H1 (cell line): Measurements from ENCODE around the gene UPF1. TPM values are rescaled to one million over a fixed set of nuclear protein-coding genes. Genes with fewer than 3 reads are reported as not detected.

Experiments
- CTCF ChIA-PET: fragments of 300-600 bp; sonication (Branson Sonifier 250); formaldehyde crosslinking; loops from one replicate; lab custom pipeline; 2021; ENCODE audit not compliant: partially characterized antibody; lab: Charles Lee
- POLR2A ChIA-PET: fragments of 300-600 bp; sonication (Branson Sonifier 250); formaldehyde crosslinking; loops from one replicate; lab custom pipeline; 2021; ENCODE audit warnings: inconsistent platforms; ENCODE audit not compliant: partially characterized antibody; lab: Charles Lee
- DNase-seq, 2 experiments: peaks; one replicate each; pipeline versions ENCODE4 v3.0.0 to v3.0.0-alpha.2; 2010 to 2022; ENCODE audit warnings: low spot score in 2 of 2, low read depth in 1 of 2, mixed read lengths in 1 of 2
- FAIRE-seq: peaks from 2 replicates; lab custom pipeline; 2011; peaks lifted over from hg19 to GRCh38; lab: Jason Lieb, UNC
- H2AFZ ChIP-seq: 2 replicates; pipeline ENCODE4 v1.8.1; 2012; ENCODE audit warnings: low read length, inconsistent platforms
- H2AK5ac ChIP-seq: 2 replicates; pipeline ENCODE4 v1.6.1; 2013; ENCODE audit warnings: low read depth, low read length
- H2BK120ac ChIP-seq: replicated peaks from 2 replicates; pipeline ENCODE3; 2013; ENCODE audit warnings: low read depth, low read length, inconsistent platforms
- H2BK12ac ChIP-seq: 2 replicates; pipeline ENCODE4 v1.6.1; 2013; ENCODE audit warnings: low read depth, low read length
- H2BK15ac ChIP-seq: 2 replicates; pipeline ENCODE4 v1.6.1; 2013; ENCODE audit warnings: low read length
- H2BK20ac ChIP-seq: 2 replicates; pipeline ENCODE4 v1.6.1; 2013; ENCODE audit warnings: low read length
- H2BK5ac ChIP-seq: 2 replicates; pipeline ENCODE4 v1.6.1; 2013; ENCODE audit warnings: low read depth, low read length
- H3K14ac ChIP-seq: 2 replicates; pipeline ENCODE4 v1.6.1; 2013; ENCODE audit warnings: inconsistent platforms; ENCODE audit not compliant: insufficient read length
- H3K18ac ChIP-seq: 2 replicates; pipeline ENCODE4 v1.6.1; 2013; ENCODE audit warnings: low read length; ENCODE audit errors: extremely low read depth
- H3K23ac ChIP-seq: 2 replicates; pipeline ENCODE4 v1.6.1; 2013; ENCODE audit warnings: inconsistent platforms; ENCODE audit not compliant: insufficient read length
- H3K23me2 ChIP-seq: 2 replicates; pipeline ENCODE4 v1.6.1; 2013; ENCODE audit warnings: low read depth, low read length
- H3K27ac ChIP-seq: 2 replicates; pipeline ENCODE4 v1.6.1; 2011; ENCODE audit warnings: low read depth, low read length, inconsistent platforms
- H3K27me3 ChIP-seq, 4 experiments: replicated peaks in 1 of 4; 1 replicate in 1 of 4; 2 replicates in 3 of 4; pipeline versions ENCODE4 v1.6.1 to v1.8.1; 2011 to 2013; ENCODE audit warnings: low read length in 3 of 4, mild to moderate bottlenecking in 3 of 4, inconsistent platforms in 2 of 4, mixed read lengths in 2 of 4, moderate library complexity in 1 of 4; ENCODE audit not compliant: control insufficient read depth in 3 of 4, insufficient read depth in 3 of 4; ENCODE audit errors: extremely low read depth in 1 of 4
- H3K36me3 ChIP-seq, 4 experiments: 2 replicates each; pipeline versions ENCODE4 v1.6.1 to v1.8.1; 2011 to 2013; ENCODE audit warnings: mild to moderate bottlenecking in 4 of 4, low read length in 3 of 4, moderate library complexity in 2 of 4, control low read depth in 1 of 4, inconsistent platforms in 1 of 4; ENCODE audit not compliant: insufficient read depth in 4 of 4, control insufficient read depth in 2 of 4
- H3K4ac ChIP-seq: replicated peaks from 2 replicates; pipeline ENCODE3; 2013; ENCODE audit warnings: low read length, low read depth, mixed read lengths, inconsistent platforms; ENCODE audit not compliant: insufficient read length
- H3K4me1 ChIP-seq, 4 experiments: replicated peaks in 1 of 4; 1 replicate in 1 of 4; 2 replicates in 3 of 4; pipeline versions ENCODE4 v1.6.1 to v1.8.1; 2011 to 2013; ENCODE audit warnings: low read length in 3 of 4, inconsistent platforms in 2 of 4, mixed read lengths in 1 of 4; ENCODE audit not compliant: insufficient read depth in 4 of 4, control insufficient read depth in 3 of 4
- H3K4me2 ChIP-seq, 2 experiments: 2 replicates each; pipeline versions ENCODE4 v1.6.1 to v1.8.1; 2011 to 2013; ENCODE audit warnings: low read depth in 2 of 2, low read length in 2 of 2, control low read depth in 1 of 2, inconsistent platforms in 1 of 2, mild to moderate bottlenecking in 1 of 2; ENCODE audit not compliant: insufficient read depth in 1 of 2
- H3K4me3 ChIP-seq, 4 experiments: fragments of 200-600, 300-600 bp in 1 of 4; sonication (generic), shearing (Covaris generic), sonication (Bioruptor Twin) in 1 of 4; 2 replicates each; pipeline versions ENCODE4 v1.5.1 to v1.8.1; 2011 to 2016; ENCODE audit warnings: low read length in 4 of 4, low read depth in 3 of 4, control low read depth in 2 of 4, inconsistent platforms in 2 of 4, mild to moderate bottlenecking in 2 of 4, mixed read lengths in 1 of 4, moderate library complexity in 1 of 4; ENCODE audit not compliant: insufficient read depth in 2 of 4; ENCODE audit errors: extremely low read depth in 1 of 4
- H3K56ac ChIP-seq: replicated peaks from 2 replicates; pipeline ENCODE3; 2013; ENCODE audit warnings: low read depth, mild to moderate bottlenecking, mixed read lengths, low read length, inconsistent platforms; ENCODE audit not compliant: insufficient read length
- H3K79me1 ChIP-seq: 2 replicates; pipeline ENCODE4 v1.6.1; 2013; ENCODE audit warnings: low read depth, low read length, control low read depth
- H3K79me2 ChIP-seq, 2 experiments: 2 replicates each; pipeline versions ENCODE4 v1.6.1 to v1.8.1; 2012 to 2013; ENCODE audit warnings: low read length in 2 of 2, mild to moderate bottlenecking in 2 of 2, inconsistent platforms in 1 of 2; ENCODE audit not compliant: insufficient read depth in 2 of 2, control insufficient read depth in 1 of 2
- H3K9ac ChIP-seq, 4 experiments: replicated peaks in 1 of 4; 1 replicate in 1 of 4; 2 replicates in 3 of 4; pipeline versions ENCODE4 v1.6.1 to v1.8.1; 2011 to 2013; ENCODE audit warnings: low read depth in 3 of 4, low read length in 3 of 4, control low read depth in 2 of 4, mild to moderate bottlenecking in 2 of 4, moderate library complexity in 2 of 4, inconsistent platforms in 1 of 4; ENCODE audit errors: extremely low read depth in 1 of 4
- H3K9me3 ChIP-seq, 2 experiments: 2 replicates each; pipeline versions ENCODE4 v1.6.1 to v1.8.1; 2012 to 2013; ENCODE audit warnings: mild to moderate bottlenecking in 2 of 2, moderate library complexity in 2 of 2, control low read depth in 1 of 2, inconsistent platforms in 1 of 2, low read depth in 1 of 2, low read length in 1 of 2, mixed read lengths in 1 of 2; ENCODE audit not compliant: insufficient read depth in 2 of 2
- H4K20me1 ChIP-seq, 2 experiments: replicated peaks in 1 of 2; 2 replicates each; pipeline versions ENCODE3 to v1.8.1; 2011 to 2013; ENCODE audit warnings: inconsistent platforms in 2 of 2, low read length in 2 of 2, mild to moderate bottlenecking in 1 of 2; ENCODE audit not compliant: insufficient read depth in 2 of 2, control insufficient read depth in 1 of 2
- H4K5ac ChIP-seq: 2 replicates; pipeline ENCODE4 v1.6.1; 2013; ENCODE audit warnings: low read length, low read depth, mixed read lengths, inconsistent platforms; ENCODE audit not compliant: insufficient read length
- H4K8ac ChIP-seq: 2 replicates; pipeline ENCODE4 v1.8.0; 2013; ENCODE audit warnings: mild to moderate bottlenecking, moderate library complexity, low read length, inconsistent platforms; ENCODE audit not compliant: insufficient read depth; ENCODE audit errors: extremely low read depth
- H4K91ac ChIP-seq: replicated peaks from 2 replicates; pipeline ENCODE3; 2013; ENCODE audit warnings: low read length, mixed read lengths, inconsistent platforms; ENCODE audit not compliant: insufficient read length
- CBX8 ChIP-seq: fragments of 300-800, 300-1000 bp; sonication (generic); IDR thresholded peaks from 2 replicates; pipeline ENCODE4 v1.7.1; 2016; ENCODE audit warnings: low read depth, low read length, borderline replicate concordance
- CTBP2 ChIP-seq: IDR thresholded peaks from 2 replicates; pipeline ENCODE4 v1.7.0; 2011; ENCODE audit warnings: borderline replicate concordance, mild to moderate bottlenecking, moderate library complexity, mixed read lengths, low read length; ENCODE audit not compliant: insufficient read depth, insufficient read length
- GABPA ChIP-seq: IDR thresholded peaks from 2 replicates; pipeline ENCODE4 v1.6.1; 2011; ENCODE audit warnings: mild to moderate bottlenecking, low read length, moderate library complexity, borderline replicate concordance; ENCODE audit not compliant: insufficient read depth
- GTF2F1 ChIP-seq: IDR thresholded peaks from 2 replicates; pipeline ENCODE4 v1.6.1; 2012; ENCODE audit warnings: low read depth, low read length, improper control_type of control experiment, borderline replicate concordance
- HDAC6 ChIP-seq: IDR thresholded peaks from one replicate; pipeline ENCODE4 v1.7.1; 2012; ENCODE audit warnings: low read depth, mild to moderate bottlenecking, inconsistent platforms, low read length, moderate library complexity
- KDM4A ChIP-seq: IDR thresholded peaks from one replicate; pipeline ENCODE4 v1.7.1; 2012; ENCODE audit warnings: low read depth, mild to moderate bottlenecking, moderate library complexity, low read length, inconsistent platforms; ENCODE audit not compliant: severe bottlenecking
- PHF8 ChIP-seq: fragments of 200-600 bp; sonication (generic); conservative IDR thresholded peaks from 2 replicates; pipeline ENCODE4 v1.7.1; 2012; ENCODE audit warnings: low read depth, mild to moderate bottlenecking, inconsistent platforms, low read length, moderate library complexity
- POLR2A ChIP-seq, 2 experiments: IDR thresholded peaks; 1 replicate in 1 of 2; 2 replicates in 1 of 2; pipeline ENCODE4 v1.6.1; 2011; ENCODE audit warnings: low read depth in 2 of 2, low read length in 2 of 2, mild to moderate bottlenecking in 2 of 2; ENCODE audit errors: control extremely low read depth in 1 of 2
- POLR2AphosphoS5 ChIP-seq: IDR thresholded peaks from 2 replicates; pipeline ENCODE4 v1.6.1; 2011; ENCODE audit warnings: low read depth, low read length
- RNF2 ChIP-seq: fragments of 200-900, 300-1000 bp; sonication (generic); IDR thresholded peaks from 2 replicates; pipeline ENCODE4 v1.7.1; 2016; ENCODE audit warnings: borderline replicate concordance, low read depth, mild to moderate bottlenecking, antibody characterized with exemption, low read length; ENCODE audit not compliant: poor library complexity, severe bottlenecking; ENCODE audit errors: missing control alignments
- SIRT6 ChIP-seq: IDR thresholded peaks from one replicate; pipeline ENCODE4 v1.7.1; 2012; ENCODE audit warnings: low read length, inconsistent platforms
- SP1 ChIP-seq: IDR thresholded peaks from 2 replicates; pipeline ENCODE4 v1.6.1; 2011; ENCODE audit warnings: low read depth, low read length
- SRF ChIP-seq: IDR thresholded peaks from 2 replicates; pipeline ENCODE4 v1.6.1; 2011; ENCODE audit warnings: mild to moderate bottlenecking, low read depth, low read length, moderate library complexity
- TBP ChIP-seq: IDR thresholded peaks from 2 replicates; pipeline ENCODE4 v1.6.1; 2011; ENCODE audit warnings: low read depth, low read length, improper control_type of control experiment
- YY1 ChIP-seq: IDR thresholded peaks from 2 replicates; pipeline ENCODE4 v1.6.1; 2011; ENCODE audit warnings: low read depth, mild to moderate bottlenecking, low read length
- WGBS, 2 experiments: shearing (Covaris generic) in 1 of 2; methylation state at CpG; one replicate each; pipeline versions ENCODE4 v1.1.6 to v1.1.7; 2013 to 2015; ENCODE audit warnings: low lambda C conversion rate in 2 of 2, mixed read lengths in 2 of 2, inconsistent platforms in 1 of 2, low coverage in 1 of 2, missing lambda C conversion rate in 1 of 2; ENCODE audit not compliant: insufficient replicate concordance in 2 of 2, insufficient coverage in 1 of 2, insufficient read length in 1 of 2; ENCODE audit errors: extremely low coverage in 1 of 2, missing lambda C conversion rate in 1 of 2; 5-methylcytosine and 5-hydroxymethylcytosine counted together
- polyA plus RNA-seq, 7 experiments: library from polyadenylated mRNA; depleted of rRNA in 3 of 7; stranded (reverse) in 5 of 7; unstranded in 2 of 7; fragments of >200 nt in 5 of 7; fragments of 200-250 nt in 2 of 7; gene quantifications; 1 replicate in 5 of 7; 2 replicates in 1 of 7; 4 replicates in 1 of 7; pipeline versions ENCODE4 v1.2.1 to v1.2.3, GENCODE V29; 2011 to 2013; ENCODE audit warnings: missing spikeins in 2 of 7, mixed read lengths in 2 of 7
- total RNA-seq: library from RNA; stranded (reverse); fragmentation: NEBNext Ultra II Directional; extraction: Animal tissue kit (Norgen Biotek cat#: 25700); gene quantifications from 2 replicates; pipeline ENCODE4 v1.2.1, GENCODE V29; 2021

UPF1 gene
- total and polyA plus RNA-seq, 2 of the 8 experiments (the other 6 are each of a cell fraction or from before 2014, with no cell fraction given): 46.4 to 62.0 TPM

DNA sequence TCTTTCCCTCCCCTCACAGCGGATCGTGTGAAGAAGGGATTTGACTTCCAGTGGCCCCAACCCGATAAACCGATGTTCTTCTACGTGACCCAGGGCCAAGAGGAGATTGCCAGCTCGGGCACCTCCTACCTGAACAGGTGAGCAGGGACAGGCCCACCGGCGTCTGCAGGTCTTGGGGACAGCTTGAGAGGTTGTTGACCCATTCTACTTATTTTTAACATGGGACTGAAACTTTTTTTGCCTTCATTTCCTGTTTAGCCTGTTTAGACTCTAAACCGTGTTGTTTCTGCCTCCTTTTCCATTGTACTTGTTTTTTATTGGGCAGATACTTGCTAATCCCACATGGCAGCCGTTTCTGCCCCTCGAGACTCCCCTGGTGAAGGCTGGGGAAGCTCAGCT is 28.5 kb downstream of the UPF1 start:
- Histone ChIP-seq H3K18ac (no peak overlapping the region), H4K5ac (no peak overlapping the region), H2AK5ac (no peak overlapping the region), H2BK20ac (no peak overlapping the region), H2BK120ac (no peak overlapping the region), H4K91ac (no peak overlapping the region), H3K23me2 (no peaks in the 10 kb centered on the region), H3K4me2 (no peak overlapping the region), H3K36me3 (peaks cover 47 to 82% (median 75%) of the 10 kb centered on the region in 4 experiments), H3K23ac (no peak overlapping the region), H3K9me3 (no peaks in the 10 kb centered on the region), H4K8ac (no peak overlapping the region), H3K27ac (no peak overlapping the region), H3K14ac (no peak overlapping the region), H3K4me3 (no peak overlapping the region), H2BK5ac (no peak overlapping the region), H3K79me1 (no peaks in the 10 kb centered on the region), H3K56ac (no peak overlapping the region), H3K4ac (no peak overlapping the region), H2BK12ac (no peak overlapping the region), H3K9ac (no peak overlapping the region), H3K27me3 (no peaks in the 10 kb centered on the region), H3K79me2 (no peaks in the 10 kb centered on the region), H4K20me1 (peaks cover 9 to 32% of the 10 kb centered on the region in 2 experiments), H2BK15ac (no peak overlapping the region), H3K4me1 (no peaks in the 10 kb centered on the region), H2AFZ (no peak overlapping the region)
- CTCF ChIA-PET: interaction anchor here (1.2 to 15.1 kb wide), 4 partner anchors 17 to 374 kb away, joined by 3 to 247 read pairs (median 4); no protein-coding TSS in a partner anchor
- no peak for DNase-seq
- POLR2A ChIA-PET: no interaction called here
- 86% methylated on average over 11 of the region's 11 CpGs; no CpG with 5 or more reads in 1 of the 2 experiments for WGBS, 2 experiments
- FAIRE-seq: no peak
- TF ChIP-seq TBP (no peak), SP1 (no peak), HDAC6 (no peak), RNF2 (no peak), YY1 (no peak), SRF (no peak), KDM4A (no peak), GTF2F1 (no peak), POLR2A (IDR thresholded peaks at IDR 0.05; ENCODE audit: control extremely low read depth in 1 of 2, low read depth in 2 of 2, low read length in 2 of 2) (no peak), PHF8 (no peak), CBX8 (no peak), CTBP2 (no peak), POLR2AphosphoS5 (no peak), GABPA (no peak), SIRT6 (no peak)
